ENCODE measurements around the gene DCAF11. TPM values are rescaled to one million over a fixed set of nuclear protein-coding genes. Genes with fewer than 3 reads are reported as not detected.

Gene DCAF11
- total RNA-seq, 6 experiments from 2014 or later = 28.1 to 36.3 (median 32.1) TPM

GRCh38 chr14:24127673-24128072, 13.1 kb downstream of the DCAF11 start:
- H3K27ac Mint-ChIP-seq = no peak overlapping the region
- no peak for DNase-seq
- peaks cover 3% of the 10 kb centered on the region; the same call in 1 of the 2 replicates for H3K27me3 Mint-ChIP-seq (ENCODE audit: insufficient read depth)
- no peaks in the 10 kb centered on the region for H3K4me1 Mint-ChIP-seq (ENCODE audit: low read depth)
- H3K4me3 Mint-ChIP-seq = no peak overlapping the region
- no peaks in the 10 kb centered on the region for H3K9me3 Mint-ChIP-seq
- no peaks in the 10 kb centered on the region for H3K36me3 Mint-ChIP-seq (ENCODE audit: low read depth)
- no peak for TF ChIP-seq CTCF (IDR thresholded peaks at IDR 0.05)

GRCh38 chr14:24129410-24129998, 14.9 kb downstream of the DCAF11 start:
- Mint-ChIP-seq H3K4me3 (no peak overlapping the region), H3K4me1 (ENCODE audit: low read depth) (no peaks in the 10 kb centered on the region), H3K36me3 (ENCODE audit: low read depth) (no peaks in the 10 kb centered on the region), H3K9me3 (no peaks in the 10 kb centered on the region), H3K27ac (no peak overlapping the region), H3K27me3 (ENCODE audit: insufficient read depth) (peaks cover 3% of the 10 kb centered on the region; the same call in 1 of the 2 replicates)
- no peak for DNase-seq
- no peak for TF ChIP-seq CTCF (IDR thresholded peaks at IDR 0.05)

GRCh38 chr14:24130380-24130716, 15.8 kb downstream of the DCAF11 start, which contains the start of gene FITM1:
Gene FITM1 (plus strand): TSS chr14:24130659. CDS start chr14:24131564, 905 bp downstream.
- Mint-ChIP-seq H3K36me3 (ENCODE audit: low read depth) (no peaks in the 10 kb centered on the region), H3K27ac (no peak within 1 kb of the TSS), H3K9me3 (no peaks in the 10 kb centered on the region), H3K4me1 (ENCODE audit: low read depth) (peaks cover 4% of the 10 kb centered on the region), H3K27me3 (ENCODE audit: insufficient read depth) (peaks cover 3% of the 10 kb centered on the region; the same call in 1 of the 2 replicates), H3K4me3 (no peak within 1 kb of the TSS)
- DNase-seq = no peak
- no peak for TF ChIP-seq CTCF (IDR thresholded peaks at IDR 0.05)

GRCh38 chr14:24130717-24131548, 16.4 kb downstream of the DCAF11 start:
- no peak for TF ChIP-seq CTCF (IDR thresholded peaks at IDR 0.05)
- Mint-ChIP-seq H3K4me1 (ENCODE audit: low read depth) (peaks cover 7% of the 10 kb centered on the region), H3K4me3 (no peak overlapping the region), H3K36me3 (ENCODE audit: low read depth) (no peaks in the 10 kb centered on the region), H3K27me3 (ENCODE audit: insufficient read depth) (peaks cover 3% of the 10 kb centered on the region; the same call in 1 of the 2 replicates), H3K9me3 (no peaks in the 10 kb centered on the region), H3K27ac (no peak overlapping the region)
- no peak for DNase-seq

GRCh38 chr14:24131549-24131966, 17.0 kb downstream of the DCAF11 start:
- no peak overlapping the region for H3K4me3 Mint-ChIP-seq
- H3K4me1 Mint-ChIP-seq (ENCODE audit: low read depth) = peaks cover 9% of the 10 kb centered on the region
- H3K27ac Mint-ChIP-seq = no peak overlapping the region
- no peaks in the 10 kb centered on the region for H3K9me3 Mint-ChIP-seq
- H3K36me3 Mint-ChIP-seq (ENCODE audit: low read depth) = no peaks in the 10 kb centered on the region
- TF ChIP-seq CTCF (IDR thresholded peaks at IDR 0.05) = no peak
- DNase-seq = no peak
- peaks cover 3% of the 10 kb centered on the region for H3K27me3 Mint-ChIP-seq (ENCODE audit: insufficient read depth)

Data from HFFc6 (cell line).